ENCODE results near the gene SRC.

SRC gene

DNA sequence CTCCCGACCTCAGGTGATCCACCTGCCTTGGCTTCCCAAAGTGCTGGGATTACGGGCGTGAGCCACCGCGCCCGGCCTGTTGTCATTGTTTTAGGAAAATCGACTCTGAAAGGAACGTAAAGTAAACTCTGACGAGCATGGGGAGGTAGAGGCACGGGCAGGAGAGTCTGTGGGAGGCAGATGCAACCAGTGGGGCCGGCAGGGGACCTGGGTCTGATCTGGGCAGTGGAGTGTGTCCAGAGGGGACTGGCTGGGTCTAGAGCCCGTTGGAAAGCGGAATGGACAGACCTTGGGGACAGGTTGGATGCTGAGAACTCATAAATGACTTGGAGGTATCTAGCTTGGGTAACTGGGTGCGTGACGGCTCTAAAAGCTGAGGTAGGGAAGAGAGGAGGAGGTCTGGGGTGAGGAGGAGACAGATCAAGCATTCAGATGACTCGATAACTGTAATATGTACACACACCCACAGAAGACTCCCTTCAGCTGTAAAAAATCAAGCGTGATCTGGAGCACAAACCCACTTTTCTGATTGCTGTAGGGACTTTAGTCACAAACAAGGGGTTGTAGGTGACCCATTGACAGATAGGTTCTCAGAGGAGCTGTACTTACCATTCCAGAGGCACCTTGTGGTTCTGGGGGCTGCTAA, 34.1 kb upstream of the SRC start:
- DNase-seq (ENCODE audit: low read depth in 1 of 2, low spot score in 1 of 2) = no peak
- H3K4me3 ChIP-seq (replicated peaks; ENCODE audit: insufficient read depth, low read length) = no peak overlapping the region
- TF ChIP-seq GABPA (IDR thresholded peaks at IDR 0.05; ENCODE audit: low read depth) (no peak), REST (IDR thresholded peaks at IDR 0.05; ENCODE audit: insufficient replicate concordance, low read depth) (no peak), SPI1 (IDR thresholded peaks at IDR 0.05; ENCODE audit: borderline replicate concordance, low read depth) (no peak), POLR2AphosphoS5 (IDR thresholded peaks at IDR 0.05; ENCODE audit: low read depth) (no peak)
- TF ChIP-seq, protein P1, sequence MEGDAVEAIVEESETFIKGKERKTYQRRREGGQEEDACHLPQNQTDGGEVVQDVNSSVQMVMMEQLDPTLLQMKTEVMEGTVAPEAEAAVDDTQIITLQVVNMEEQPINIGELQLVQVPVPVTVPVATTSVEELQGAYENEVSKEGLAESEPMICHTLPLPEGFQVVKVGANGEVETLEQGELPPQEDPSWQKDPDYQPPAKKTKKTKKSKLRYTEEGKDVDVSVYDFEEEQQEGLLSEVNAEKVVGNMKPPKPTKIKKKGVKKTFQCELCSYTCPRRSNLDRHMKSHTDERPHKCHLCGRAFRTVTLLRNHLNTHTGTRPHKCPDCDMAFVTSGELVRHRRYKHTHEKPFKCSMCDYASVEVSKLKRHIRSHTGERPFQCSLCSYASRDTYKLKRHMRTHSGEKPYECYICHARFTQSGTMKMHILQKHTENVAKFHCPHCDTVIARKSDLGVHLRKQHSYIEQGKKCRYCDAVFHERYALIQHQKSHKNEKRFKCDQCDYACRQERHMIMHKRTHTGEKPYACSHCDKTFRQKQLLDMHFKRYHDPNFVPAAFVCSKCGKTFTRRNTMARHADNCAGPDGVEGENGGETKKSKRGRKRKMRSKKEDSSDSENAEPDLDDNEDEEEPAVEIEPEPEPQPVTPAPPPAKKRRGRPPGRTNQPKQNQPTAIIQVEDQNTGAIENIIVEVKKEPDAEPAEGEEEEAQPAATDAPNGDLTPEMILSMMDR (IDR thresholded peaks at IDR 0.05; ENCODE audit: insufficient read depth, low read length) = no peak
- H3K27ac ChIP-seq (replicated peaks) = no peak overlapping the region
- no peaks in the 10 kb centered on the region for H3K27me3 ChIP-seq (ENCODE audit: insufficient read depth, poor library complexity, severe bottlenecking)

- no peak overlapping the region for H3K27ac ChIP-seq (replicated peaks)
- no peak for DNase-seq (ENCODE audit: low read depth in 1 of 2, low spot score in 1 of 2)
Measured at GRCh38 chr20:37313546-37314091, 32.3 kb upstream of the SRC start.

GRCh38 chr20:37314099-37314498, 31.8 kb upstream of the SRC start:
- DNase-seq (ENCODE audit: low read depth in 1 of 2, low spot score in 1 of 2) = no peak
- Histone ChIP-seq H3K27ac (replicated peaks) (no peak overlapping the region), H3K4me3 (replicated peaks; ENCODE audit: insufficient read depth, low read length) (no peak overlapping the region), H3K27me3 (ENCODE audit: insufficient read depth, poor library complexity, severe bottlenecking) (no peaks in the 10 kb centered on the region)
- TF ChIP-seq POLR2AphosphoS5 (IDR thresholded peaks at IDR 0.05; ENCODE audit: low read depth) = no peak
- no peak for TF ChIP-seq REST (IDR thresholded peaks at IDR 0.05; ENCODE audit: insufficient replicate concordance, low read depth)
- TF ChIP-seq, protein P1 (IDR thresholded peaks at IDR 0.05; ENCODE audit: insufficient read depth, low read length) = no peak
- TF ChIP-seq GABPA (IDR thresholded peaks at IDR 0.05; ENCODE audit: low read depth) = no peak

More at GRCh38 chr20:37313546-37314091, 32.3 kb upstream of the SRC start:
- Histone ChIP-seq H3K27me3 (ENCODE audit: insufficient read depth, poor library complexity, severe bottlenecking) (no peaks in the 10 kb centered on the region), H3K4me3 (replicated peaks; ENCODE audit: insufficient read depth, low read length) (no peak overlapping the region)
- TF ChIP-seq REST (IDR thresholded peaks at IDR 0.05; ENCODE audit: insufficient replicate concordance, low read depth) (no peak), POLR2AphosphoS5 (IDR thresholded peaks at IDR 0.05; ENCODE audit: low read depth) (no peak), SPI1 (IDR thresholded peaks at IDR 0.05; ENCODE audit: borderline replicate concordance, low read depth) (no peak), GABPA (IDR thresholded peaks at IDR 0.05; ENCODE audit: low read depth) (no peak)
- TF ChIP-seq, protein P1 (IDR thresholded peaks at IDR 0.05; ENCODE audit: insufficient read depth, low read length) = no peak

All from HL-60 (cell line).